ENCODE results near the gene BHLHE40.

Gene BHLHE40

GRCh38 chr3:4950948-4951347 is 28.3 kb upstream of the BHLHE40 start:
- no peaks in the 10 kb centered on the region for H4K20me1 ChIP-seq (ENCODE audit: low read depth, low read length)
- H3K9me3 ChIP-seq (ENCODE audit: insufficient read depth, low read length): no peaks in the 10 kb centered on the region
- no peaks in the 10 kb centered on the region for H3K27me3 ChIP-seq (ENCODE audit: low read length)
- no peak for TF ChIP-seq CTCF (IDR thresholded peaks at IDR 0.05; ENCODE audit: insufficient read depth, low read length, poor library complexity, severe bottlenecking)
- TF ChIP-seq EZH2phosphoT487 (conservative IDR thresholded peaks at IDR 0.05; ENCODE audit: low read length): no peak
- H3K4me3 ChIP-seq (ENCODE audit: insufficient read depth, low read length, poor library complexity, severe bottlenecking): no peak overlapping the region
- no peak overlapping the region for H3K9ac ChIP-seq (ENCODE audit: low read length)
- H3K79me2 ChIP-seq (ENCODE audit: insufficient read depth, low read length): no peaks in the 10 kb centered on the region
- no peaks in the 10 kb centered on the region for H3K9me2 ChIP-seq (replicated peaks; ENCODE audit: insufficient read depth, low read length)
- H3K36me3 ChIP-seq (ENCODE audit: low read length): no peaks in the 10 kb centered on the region
- H3F3A ChIP-seq (ENCODE audit: insufficient read depth): no peaks in the 10 kb centered on the region
- no peak overlapping the region for H3K4me2 ChIP-seq (ENCODE audit: low read depth, low read length, poor library complexity, severe bottlenecking)
- H2AFZ ChIP-seq (ENCODE audit: low read depth, low read length, severe bottlenecking): no peak overlapping the region
- H3K27ac ChIP-seq (ENCODE audit: low read depth, low read length): no peak overlapping the region

GRCh38 chr3:4953119-4953518 is 26.1 kb upstream of the BHLHE40 start:
- H3K4me3 ChIP-seq (ENCODE audit: insufficient read depth, low read length, poor library complexity, severe bottlenecking): no peak overlapping the region
- no peaks in the 10 kb centered on the region for H3F3A ChIP-seq (ENCODE audit: insufficient read depth)
- no peak overlapping the region for H2AFZ ChIP-seq (ENCODE audit: low read depth, low read length, severe bottlenecking)
- no peak overlapping the region for H3K9ac ChIP-seq (ENCODE audit: low read length)
- no peak overlapping the region for H3K4me2 ChIP-seq (ENCODE audit: low read depth, low read length, poor library complexity, severe bottlenecking)
- H3K9me3 ChIP-seq (ENCODE audit: insufficient read depth, low read length): no peaks in the 10 kb centered on the region
- H3K36me3 ChIP-seq (ENCODE audit: low read length): no peaks in the 10 kb centered on the region
- H3K27ac ChIP-seq (ENCODE audit: low read depth, low read length): no peak overlapping the region
- TF ChIP-seq EZH2phosphoT487 (conservative IDR thresholded peaks at IDR 0.05; ENCODE audit: low read length) (no peak), CTCF (IDR thresholded peaks at IDR 0.05; ENCODE audit: insufficient read depth, low read length, poor library complexity, severe bottlenecking) (no peak)
- no peaks in the 10 kb centered on the region for H3K27me3 ChIP-seq (ENCODE audit: low read length)
- H3K79me2 ChIP-seq (ENCODE audit: insufficient read depth, low read length): no peaks in the 10 kb centered on the region
- no peaks in the 10 kb centered on the region for H4K20me1 ChIP-seq (ENCODE audit: low read depth, low read length)
- H3K9me2 ChIP-seq (replicated peaks; ENCODE audit: insufficient read depth, low read length): no peaks in the 10 kb centered on the region

- TF ChIP-seq CTCF (IDR thresholded peaks at IDR 0.05; ENCODE audit: insufficient read depth, low read length, poor library complexity, severe bottlenecking) (no peak), EZH2phosphoT487 (conservative IDR thresholded peaks at IDR 0.05; ENCODE audit: low read length) (no peak)
- H4K20me1 ChIP-seq (ENCODE audit: low read depth, low read length): no peaks in the 10 kb centered on the region
- peaks cover 4% of the 10 kb centered on the region; the same call in 1 of the 2 replicates for H3K9me3 ChIP-seq (ENCODE audit: insufficient read depth, low read length)
- H3K79me2 ChIP-seq (ENCODE audit: insufficient read depth, low read length): no peaks in the 10 kb centered on the region
- no peak overlapping the region for H3K4me3 ChIP-seq (ENCODE audit: insufficient read depth, low read length, poor library complexity, severe bottlenecking)
- no peak overlapping the region for H3K27ac ChIP-seq (ENCODE audit: low read depth, low read length)
- H3K27me3 ChIP-seq (ENCODE audit: low read length): no peaks in the 10 kb centered on the region
- no peak overlapping the region for H2AFZ ChIP-seq (ENCODE audit: low read depth, low read length, severe bottlenecking)
- H3F3A ChIP-seq (ENCODE audit: insufficient read depth): no peaks in the 10 kb centered on the region
- H3K9ac ChIP-seq (ENCODE audit: low read length): no peak overlapping the region
- H3K9me2 ChIP-seq (replicated peaks; ENCODE audit: insufficient read depth, low read length): no peaks in the 10 kb centered on the region
- no peaks in the 10 kb centered on the region for H3K36me3 ChIP-seq (ENCODE audit: low read length)
- H3K4me2 ChIP-seq (ENCODE audit: low read depth, low read length, poor library complexity, severe bottlenecking): no peak overlapping the region
These were observed 24.8 kb upstream of the BHLHE40 start for GRCh38 chr3:4954256-4955000.
